ENCODE data around the gene CRADD. TPM values are rescaled to one million over a fixed set of nuclear protein-coding genes. Genes with fewer than 3 reads are reported as not detected.
"Not testable (repeated sequence)": the region's sequence is repeated elsewhere in the genome, so short reads cannot be mapped to it uniquely, and the experiment has no call there.

The CRADD gene
- total RNA-seq, 2 donors from 2014 or later: 56.1 to 94.8 TPM

DNA sequence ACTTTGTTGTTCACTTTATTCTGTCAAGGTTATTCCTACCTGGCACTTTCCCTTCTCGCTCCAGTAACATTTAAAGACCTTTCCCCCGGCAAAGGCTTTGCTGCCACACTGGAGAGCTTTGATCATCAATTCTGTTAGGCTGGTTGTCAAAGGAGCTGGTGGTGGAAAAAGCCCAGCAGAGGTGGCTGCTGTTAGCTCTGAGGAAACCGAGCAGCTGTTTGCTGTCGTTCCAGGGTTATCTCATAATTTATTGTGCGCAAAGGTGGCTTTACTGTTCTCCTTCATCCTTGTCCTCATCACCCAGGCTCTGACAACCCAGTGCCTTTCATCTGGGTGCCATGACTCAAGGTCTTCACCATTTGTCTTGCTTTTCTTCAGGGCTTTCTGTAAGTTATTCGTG is 38.2 kb upstream of the CRADD start:
- H3K27ac ChIP-seq: no peak overlapping the region

DNA sequence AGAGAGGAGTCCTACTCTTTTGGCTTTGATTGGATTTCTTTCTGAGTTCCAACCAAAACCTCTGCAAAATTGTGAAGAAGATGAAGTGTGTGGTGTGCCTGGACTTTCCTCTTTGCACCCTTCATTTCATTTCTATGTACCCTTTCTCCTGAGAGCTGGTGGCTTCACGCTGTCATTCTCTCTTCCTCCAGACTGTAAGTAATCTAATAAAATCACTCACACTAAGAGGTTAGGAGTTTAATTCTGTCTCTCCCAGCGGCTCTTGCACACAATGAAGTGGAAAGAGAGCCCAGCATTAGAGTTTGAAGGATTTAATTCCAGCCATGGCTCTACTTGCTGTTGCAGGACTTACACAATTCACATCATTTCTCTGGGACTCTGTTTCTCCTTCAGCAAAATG is 37.8 kb upstream of the CRADD start:
- Histone ChIP-seq H3K4me1 (no peaks in the 10 kb centered on the region), H3K36me3 (no peaks in the 10 kb centered on the region), H3K4me3 (no peak overlapping the region), H3K27ac (no peak overlapping the region), H3K27me3 (no peaks in the 10 kb centered on the region), H3K9me3 (no peaks in the 10 kb centered on the region)
- TF ChIP-seq, protein P1, sequence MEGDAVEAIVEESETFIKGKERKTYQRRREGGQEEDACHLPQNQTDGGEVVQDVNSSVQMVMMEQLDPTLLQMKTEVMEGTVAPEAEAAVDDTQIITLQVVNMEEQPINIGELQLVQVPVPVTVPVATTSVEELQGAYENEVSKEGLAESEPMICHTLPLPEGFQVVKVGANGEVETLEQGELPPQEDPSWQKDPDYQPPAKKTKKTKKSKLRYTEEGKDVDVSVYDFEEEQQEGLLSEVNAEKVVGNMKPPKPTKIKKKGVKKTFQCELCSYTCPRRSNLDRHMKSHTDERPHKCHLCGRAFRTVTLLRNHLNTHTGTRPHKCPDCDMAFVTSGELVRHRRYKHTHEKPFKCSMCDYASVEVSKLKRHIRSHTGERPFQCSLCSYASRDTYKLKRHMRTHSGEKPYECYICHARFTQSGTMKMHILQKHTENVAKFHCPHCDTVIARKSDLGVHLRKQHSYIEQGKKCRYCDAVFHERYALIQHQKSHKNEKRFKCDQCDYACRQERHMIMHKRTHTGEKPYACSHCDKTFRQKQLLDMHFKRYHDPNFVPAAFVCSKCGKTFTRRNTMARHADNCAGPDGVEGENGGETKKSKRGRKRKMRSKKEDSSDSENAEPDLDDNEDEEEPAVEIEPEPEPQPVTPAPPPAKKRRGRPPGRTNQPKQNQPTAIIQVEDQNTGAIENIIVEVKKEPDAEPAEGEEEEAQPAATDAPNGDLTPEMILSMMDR (IDR thresholded peaks at IDR 0.05): no peak
- DNase-seq (ENCODE audit: low spot score): no peak

More for the DNA sequence above, 38.2 kb upstream of the CRADD start:
- Histone ChIP-seq H3K27me3 (no peaks in the 10 kb centered on the region), H3K4me1 (no peaks in the 10 kb centered on the region), H3K9me3 (no peaks in the 10 kb centered on the region), H3K4me3 (no peak overlapping the region), H3K36me3 (no peaks in the 10 kb centered on the region)
- DNase-seq (ENCODE audit: low spot score): no peak
- TF ChIP-seq, protein P1 (IDR thresholded peaks at IDR 0.05): no peak

DNA sequence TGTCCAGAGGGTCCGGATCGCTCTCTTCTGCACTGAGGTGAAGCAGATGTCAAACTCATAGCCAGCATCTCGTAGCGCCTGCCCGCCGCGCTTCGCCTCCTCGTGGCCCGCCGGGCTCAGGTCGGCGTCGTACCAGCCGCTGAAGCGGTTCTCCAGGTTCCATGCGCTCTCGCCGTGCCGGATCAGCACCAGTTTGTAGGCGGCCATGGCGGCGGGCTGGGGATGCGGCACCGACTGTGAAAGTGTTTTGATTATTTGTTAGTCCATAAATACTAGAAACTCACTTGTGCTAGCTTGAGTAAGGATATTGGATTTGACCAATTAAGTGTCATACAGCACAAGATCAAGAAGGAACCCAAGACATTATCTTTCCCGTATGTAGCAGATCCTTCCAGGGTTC is 35.8 kb upstream of the CRADD start:
- DNase-seq (ENCODE audit: low spot score); H3K4me1 ChIP-seq; H3K27ac ChIP-seq; H3K27me3 ChIP-seq; H3K9me3 ChIP-seq; H3K36me3 ChIP-seq; H3K4me3 ChIP-seq: not testable (repeated sequence)

DNA sequence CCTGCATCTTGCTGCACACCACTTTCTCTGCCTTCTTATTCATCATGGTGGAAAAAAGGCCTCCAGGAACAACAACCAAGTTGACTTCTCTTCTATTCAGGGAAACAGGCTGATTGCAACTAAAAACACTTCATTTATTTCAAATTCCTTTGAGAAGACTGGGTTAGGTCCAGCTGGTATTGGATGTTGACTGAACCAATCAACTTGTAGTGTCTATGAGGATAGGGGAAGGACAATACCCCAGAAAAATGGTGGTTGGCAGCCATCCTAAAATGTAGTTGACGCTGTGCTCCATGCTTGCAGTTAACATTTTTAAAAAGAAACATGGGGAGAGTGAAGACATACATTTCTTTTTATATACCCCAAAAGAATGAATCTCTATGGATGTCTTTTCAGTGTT is 34.4 kb upstream of the CRADD start:
- H3K4me3 ChIP-seq: no peak overlapping the region
- TF ChIP-seq, protein P1 (IDR thresholded peaks at IDR 0.05): no peak
- DNase-seq (ENCODE audit: low spot score): no peak
- no peaks in the 10 kb centered on the region for H3K9me3 ChIP-seq
- H3K27me3 ChIP-seq: no peaks in the 10 kb centered on the region
- no peak overlapping the region for H3K27ac ChIP-seq
- no peaks in the 10 kb centered on the region for H3K4me1 ChIP-seq
- H3K36me3 ChIP-seq: no peaks in the 10 kb centered on the region

DNA sequence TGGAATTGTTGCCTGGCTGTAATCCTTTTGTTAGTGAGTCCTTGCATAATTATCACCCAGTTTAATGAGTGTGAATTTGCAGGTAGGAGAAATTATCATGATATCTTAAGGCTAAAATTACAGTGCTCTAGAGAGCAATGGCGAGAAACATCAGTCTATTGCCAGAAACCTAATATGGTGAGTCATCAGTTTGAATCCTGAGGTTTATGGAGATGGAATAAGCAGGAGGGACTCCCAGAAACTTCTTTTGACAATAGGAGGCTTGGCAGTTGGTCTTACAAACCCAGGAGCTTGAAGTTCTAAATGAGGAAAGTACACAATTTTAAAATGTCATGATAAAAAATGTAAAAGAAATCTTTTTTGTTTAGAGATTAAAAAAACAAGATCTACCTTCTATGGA is 31.5 kb upstream of the CRADD start:
- no peak for DNase-seq (ENCODE audit: low spot score)
- H3K36me3 ChIP-seq: no peaks in the 10 kb centered on the region
- no peak overlapping the region for H3K27ac ChIP-seq
- no peaks in the 10 kb centered on the region for H3K27me3 ChIP-seq
- H3K9me3 ChIP-seq: no peaks in the 10 kb centered on the region
- no peak overlapping the region for H3K4me3 ChIP-seq
- TF ChIP-seq, protein P1 (IDR thresholded peaks at IDR 0.05): no peak
- no peaks in the 10 kb centered on the region for H3K4me1 ChIP-seq

DNA sequence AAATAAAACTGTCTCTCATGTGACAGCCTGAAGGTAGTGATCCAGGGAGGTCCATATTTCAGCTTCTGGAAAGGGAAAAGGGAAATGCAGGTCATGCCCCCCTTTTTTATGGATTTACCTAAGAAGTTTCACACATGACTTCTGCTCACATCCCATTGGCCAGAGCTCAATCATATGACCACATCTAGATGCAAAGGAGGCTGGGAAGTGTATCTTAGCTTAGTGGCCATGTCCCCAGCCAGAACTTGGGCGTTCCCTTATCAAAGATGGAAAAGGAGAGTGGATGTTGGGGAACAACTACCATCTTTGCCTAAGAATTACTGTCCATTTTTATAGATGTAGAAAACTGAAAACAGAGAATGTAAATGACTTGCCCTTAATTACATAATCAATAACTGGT is 26.5 kb upstream of the CRADD start:
- Histone ChIP-seq H3K36me3 (no peaks in the 10 kb centered on the region), H3K9me3 (no peaks in the 10 kb centered on the region), H3K4me1 (no peaks in the 10 kb centered on the region), H3K4me3 (no peak overlapping the region), H3K27me3 (no peaks in the 10 kb centered on the region), H3K27ac (no peak overlapping the region)
- DNase-seq (ENCODE audit: low spot score): no peak
- TF ChIP-seq, protein P1 (IDR thresholded peaks at IDR 0.05): no peak
